Measurements from ENCODE around the gene FBXO40. TPM values are rescaled to one million over a fixed set of nuclear protein-coding genes. Genes with fewer than 3 reads are reported as not detected.

Gene FBXO40
- total RNA-seq, 1 donor from 2014 or later: not detected

DNA sequence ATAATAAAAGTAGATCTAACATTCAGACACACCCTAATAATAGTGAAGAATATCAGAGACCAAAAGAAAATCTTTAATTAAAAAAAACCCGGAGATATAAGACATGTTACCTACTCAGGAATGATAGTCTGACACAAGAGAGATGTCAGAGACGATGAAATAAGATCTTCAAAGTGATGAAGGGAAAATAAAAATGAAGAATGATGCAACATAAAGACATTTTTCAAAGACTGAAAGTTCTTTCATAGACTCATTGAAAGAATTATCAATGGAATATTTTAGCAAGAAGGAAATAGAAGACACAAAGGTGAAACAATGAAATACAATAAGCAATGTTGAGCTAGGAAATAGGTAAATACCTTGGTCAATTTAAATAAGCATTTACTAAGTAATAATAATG, 47.9 kb downstream of the FBXO40 start:
- H3K4me3 Mint-ChIP-seq (ENCODE audit: unreplicated experiment): no peak overlapping the region
- TF ChIP-seq, protein P1, sequence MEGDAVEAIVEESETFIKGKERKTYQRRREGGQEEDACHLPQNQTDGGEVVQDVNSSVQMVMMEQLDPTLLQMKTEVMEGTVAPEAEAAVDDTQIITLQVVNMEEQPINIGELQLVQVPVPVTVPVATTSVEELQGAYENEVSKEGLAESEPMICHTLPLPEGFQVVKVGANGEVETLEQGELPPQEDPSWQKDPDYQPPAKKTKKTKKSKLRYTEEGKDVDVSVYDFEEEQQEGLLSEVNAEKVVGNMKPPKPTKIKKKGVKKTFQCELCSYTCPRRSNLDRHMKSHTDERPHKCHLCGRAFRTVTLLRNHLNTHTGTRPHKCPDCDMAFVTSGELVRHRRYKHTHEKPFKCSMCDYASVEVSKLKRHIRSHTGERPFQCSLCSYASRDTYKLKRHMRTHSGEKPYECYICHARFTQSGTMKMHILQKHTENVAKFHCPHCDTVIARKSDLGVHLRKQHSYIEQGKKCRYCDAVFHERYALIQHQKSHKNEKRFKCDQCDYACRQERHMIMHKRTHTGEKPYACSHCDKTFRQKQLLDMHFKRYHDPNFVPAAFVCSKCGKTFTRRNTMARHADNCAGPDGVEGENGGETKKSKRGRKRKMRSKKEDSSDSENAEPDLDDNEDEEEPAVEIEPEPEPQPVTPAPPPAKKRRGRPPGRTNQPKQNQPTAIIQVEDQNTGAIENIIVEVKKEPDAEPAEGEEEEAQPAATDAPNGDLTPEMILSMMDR (IDR thresholded peaks at IDR 0.05; ENCODE audit: partially characterized antibody, unreplicated experiment): no peak
- H3K27me3 Mint-ChIP-seq (ENCODE audit: unreplicated experiment): peaks cover 2% of the 10 kb centered on the region
- H3K4me1 Mint-ChIP-seq (ENCODE audit: low read depth, unreplicated experiment): no peaks in the 10 kb centered on the region
- no peak overlapping the region for H3K27ac Mint-ChIP-seq (ENCODE audit: unreplicated experiment)
- H3K9me3 Mint-ChIP-seq (ENCODE audit: unreplicated experiment): no peaks in the 10 kb centered on the region
- no peak for DNase-seq
- H3K36me3 Mint-ChIP-seq (ENCODE audit: unreplicated experiment): no peaks in the 10 kb centered on the region

DNA sequence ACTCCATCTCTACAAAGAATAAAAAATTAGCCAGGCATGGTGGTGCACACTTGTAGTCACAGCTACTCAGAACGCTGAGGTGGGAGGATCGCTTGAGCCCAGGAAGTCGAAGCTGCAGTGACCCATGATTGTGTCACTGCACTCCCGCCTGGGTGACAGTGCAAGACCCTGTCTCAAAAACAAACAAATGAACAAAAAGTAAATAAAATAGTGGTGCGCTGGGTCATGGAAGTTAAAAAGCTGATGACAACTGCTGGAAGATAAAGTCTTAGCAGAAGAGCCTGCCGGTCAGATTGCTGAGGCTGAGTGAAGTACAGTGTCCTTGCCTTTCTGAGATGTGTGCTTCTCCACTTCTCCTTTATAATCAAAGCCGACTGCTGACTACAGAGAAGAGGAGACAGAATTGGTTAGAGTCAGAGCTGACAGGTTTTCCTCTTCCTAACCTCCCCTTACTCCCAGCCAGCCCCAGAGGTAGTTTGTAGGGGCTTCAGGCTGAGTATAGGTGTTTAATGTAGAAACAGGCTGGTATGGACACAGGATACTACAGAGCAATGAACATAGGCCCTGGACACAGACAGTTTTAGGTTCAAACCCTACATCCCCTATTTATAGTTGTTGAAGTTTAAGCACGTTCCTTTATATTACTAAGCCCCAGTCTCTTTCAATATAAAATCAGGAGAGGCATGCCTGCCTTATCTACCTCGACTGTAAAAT, 49.6 kb downstream of the FBXO40 start:
- Mint-ChIP-seq H3K27ac (ENCODE audit: unreplicated experiment) (no peak overlapping the region), H3K36me3 (ENCODE audit: unreplicated experiment) (no peaks in the 10 kb centered on the region)
- TF ChIP-seq, protein P1 (IDR thresholded peaks at IDR 0.05; ENCODE audit: partially characterized antibody, unreplicated experiment): no peak

DNA sequence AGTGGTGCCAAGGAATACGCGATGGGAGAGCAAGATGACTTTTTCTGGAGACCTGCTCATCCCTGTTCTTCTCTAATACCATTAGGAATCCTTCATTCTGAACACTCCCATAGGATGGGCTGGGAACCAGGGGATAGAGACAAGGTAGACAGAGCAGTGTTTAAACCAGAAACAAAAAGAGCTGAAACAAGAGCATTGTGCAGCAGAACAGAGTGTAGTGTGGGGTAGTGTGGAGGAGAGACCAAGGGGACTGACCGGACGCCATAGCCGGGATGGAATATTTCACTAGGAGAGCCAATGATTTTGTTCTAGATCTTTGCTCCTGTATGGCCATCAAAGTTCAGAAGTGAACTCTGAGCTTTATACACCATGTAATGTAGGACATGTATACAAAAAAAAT, 51.9 kb downstream of the FBXO40 start:
- Mint-ChIP-seq H3K4me3 (ENCODE audit: unreplicated experiment) (no peak overlapping the region), H3K4me1 (ENCODE audit: low read depth, unreplicated experiment) (no peaks in the 10 kb centered on the region), H3K27ac (ENCODE audit: unreplicated experiment) (no peak overlapping the region), H3K9me3 (ENCODE audit: unreplicated experiment) (no peaks in the 10 kb centered on the region), H3K36me3 (ENCODE audit: unreplicated experiment) (no peaks in the 10 kb centered on the region), H3K27me3 (ENCODE audit: unreplicated experiment) (no peaks in the 10 kb centered on the region)
- TF ChIP-seq, protein P1 (IDR thresholded peaks at IDR 0.05; ENCODE audit: partially characterized antibody, unreplicated experiment): no peak
- no peak for DNase-seq

More for the DNA sequence above, 49.6 kb downstream of the FBXO40 start:
- Mint-ChIP-seq H3K4me1 (ENCODE audit: low read depth, unreplicated experiment) (no peaks in the 10 kb centered on the region), H3K27me3 (ENCODE audit: unreplicated experiment) (no peaks in the 10 kb centered on the region), H3K4me3 (ENCODE audit: unreplicated experiment) (no peak overlapping the region), H3K9me3 (ENCODE audit: unreplicated experiment) (no peaks in the 10 kb centered on the region)
- no peak for DNase-seq

DNA sequence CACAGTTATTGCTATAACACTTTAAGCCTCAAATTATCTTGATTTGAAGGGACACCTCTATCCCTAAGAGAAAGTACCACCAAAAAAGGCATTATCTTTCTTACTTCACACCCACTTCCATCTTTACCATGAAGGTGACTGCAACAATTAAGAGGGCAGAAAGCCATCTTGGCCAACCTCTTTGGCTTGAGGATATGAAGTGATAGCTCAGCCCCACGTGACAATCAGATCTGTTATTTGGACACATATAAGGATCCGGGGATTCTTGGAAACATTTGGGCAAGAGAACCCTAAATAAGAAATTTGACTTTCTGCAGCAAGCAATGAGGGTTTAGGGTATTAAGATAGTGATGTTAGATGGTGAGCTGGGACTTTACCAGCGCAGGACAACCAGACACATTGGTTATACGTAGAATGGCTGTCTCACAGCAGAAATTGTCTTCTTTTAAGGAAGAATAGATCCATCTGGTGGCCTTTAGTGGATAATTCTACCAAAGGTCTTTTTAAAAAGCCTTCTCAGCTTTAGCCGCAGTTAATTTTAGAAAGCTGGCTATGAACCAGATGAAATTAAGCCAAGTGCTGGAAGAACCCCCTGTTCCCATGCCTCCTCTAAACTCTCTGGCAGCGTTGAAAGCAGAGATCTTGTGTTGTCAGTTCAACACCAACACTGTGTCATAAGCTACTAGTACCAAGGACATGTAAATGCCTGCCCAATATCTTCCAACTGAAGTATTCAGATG, 55.2 kb downstream of the FBXO40 start:
- TF ChIP-seq, protein P1 (IDR thresholded peaks at IDR 0.05; ENCODE audit: partially characterized antibody, unreplicated experiment): no peak
- no peak overlapping the region for H3K27ac Mint-ChIP-seq (ENCODE audit: unreplicated experiment)
- no peaks in the 10 kb centered on the region for H3K36me3 Mint-ChIP-seq (ENCODE audit: unreplicated experiment)
- no peaks in the 10 kb centered on the region for H3K9me3 Mint-ChIP-seq (ENCODE audit: unreplicated experiment)
- H3K4me1 Mint-ChIP-seq (ENCODE audit: low read depth, unreplicated experiment): no peaks in the 10 kb centered on the region
- no peak for DNase-seq
- H3K27me3 Mint-ChIP-seq (ENCODE audit: unreplicated experiment): no peaks in the 10 kb centered on the region
- H3K4me3 Mint-ChIP-seq (ENCODE audit: unreplicated experiment): no peak overlapping the region

DNA sequence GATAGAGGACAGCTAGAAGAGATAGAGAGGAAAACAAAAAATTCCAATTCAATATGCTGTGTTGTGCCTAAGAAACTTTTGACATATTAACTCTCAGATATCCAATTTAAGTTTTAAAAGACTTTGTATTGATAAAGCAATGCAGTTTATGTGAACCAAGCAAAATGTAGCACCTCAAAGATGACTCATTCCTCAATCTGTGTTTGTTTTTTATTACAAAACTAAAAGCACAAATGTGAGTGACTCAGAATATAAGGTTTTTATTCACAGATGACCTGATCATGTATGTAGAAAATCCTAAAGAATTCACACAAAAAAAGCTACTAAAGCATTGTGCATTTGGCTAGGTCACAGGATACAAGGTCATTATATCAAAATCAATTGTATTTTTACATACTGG, 56.5 kb downstream of the FBXO40 start:
- H3K4me1 Mint-ChIP-seq (ENCODE audit: low read depth, unreplicated experiment): no peaks in the 10 kb centered on the region

More for the DNA sequence above, 56.5 kb downstream of the FBXO40 start:
- no peak overlapping the region for H3K27ac Mint-ChIP-seq (ENCODE audit: unreplicated experiment)
- peaks cover 1% of the 10 kb centered on the region for H3K9me3 Mint-ChIP-seq (ENCODE audit: unreplicated experiment)
- no peaks in the 10 kb centered on the region for H3K36me3 Mint-ChIP-seq (ENCODE audit: unreplicated experiment)
- H3K4me3 Mint-ChIP-seq (ENCODE audit: unreplicated experiment): no peak overlapping the region
- TF ChIP-seq, protein P1 (IDR thresholded peaks at IDR 0.05; ENCODE audit: partially characterized antibody, unreplicated experiment): no peak
- H3K27me3 Mint-ChIP-seq (ENCODE audit: unreplicated experiment): no peaks in the 10 kb centered on the region
- no peak for DNase-seq
